ENCODE measurements around the gene ZCCHC24.

Gene ZCCHC24

DNA sequence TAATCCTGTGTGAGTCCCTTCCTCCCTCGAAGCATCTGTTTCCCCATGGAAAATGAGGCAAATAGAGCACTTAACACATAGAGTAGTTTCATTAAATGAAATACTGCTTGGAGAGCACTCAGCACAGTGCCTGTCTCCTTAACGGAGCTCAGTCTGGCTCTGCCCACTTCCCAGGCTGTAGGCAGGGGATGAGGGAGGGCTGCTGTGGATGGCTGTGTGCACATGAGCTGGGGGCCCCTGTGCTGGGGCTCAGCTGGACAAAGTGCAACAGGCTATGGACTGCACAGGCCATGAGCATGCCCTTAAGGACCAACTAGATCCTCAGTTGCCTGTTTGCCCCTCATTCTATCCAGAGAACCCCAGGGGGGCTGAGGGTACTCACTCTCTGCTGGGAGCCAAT is 14.5 kb downstream of the ZCCHC24 start:
- DNase-seq: no peak
- TF ChIP-seq, protein P1, sequence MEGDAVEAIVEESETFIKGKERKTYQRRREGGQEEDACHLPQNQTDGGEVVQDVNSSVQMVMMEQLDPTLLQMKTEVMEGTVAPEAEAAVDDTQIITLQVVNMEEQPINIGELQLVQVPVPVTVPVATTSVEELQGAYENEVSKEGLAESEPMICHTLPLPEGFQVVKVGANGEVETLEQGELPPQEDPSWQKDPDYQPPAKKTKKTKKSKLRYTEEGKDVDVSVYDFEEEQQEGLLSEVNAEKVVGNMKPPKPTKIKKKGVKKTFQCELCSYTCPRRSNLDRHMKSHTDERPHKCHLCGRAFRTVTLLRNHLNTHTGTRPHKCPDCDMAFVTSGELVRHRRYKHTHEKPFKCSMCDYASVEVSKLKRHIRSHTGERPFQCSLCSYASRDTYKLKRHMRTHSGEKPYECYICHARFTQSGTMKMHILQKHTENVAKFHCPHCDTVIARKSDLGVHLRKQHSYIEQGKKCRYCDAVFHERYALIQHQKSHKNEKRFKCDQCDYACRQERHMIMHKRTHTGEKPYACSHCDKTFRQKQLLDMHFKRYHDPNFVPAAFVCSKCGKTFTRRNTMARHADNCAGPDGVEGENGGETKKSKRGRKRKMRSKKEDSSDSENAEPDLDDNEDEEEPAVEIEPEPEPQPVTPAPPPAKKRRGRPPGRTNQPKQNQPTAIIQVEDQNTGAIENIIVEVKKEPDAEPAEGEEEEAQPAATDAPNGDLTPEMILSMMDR (IDR thresholded peaks at IDR 0.05): no peak
- peaks cover 39% of the 10 kb centered on the region for H3K4me1 Mint-ChIP-seq
- H3K27ac Mint-ChIP-seq: peak overlapping the region; percentile 60
- peaks cover 40% of the 10 kb centered on the region for H3K36me3 Mint-ChIP-seq (ENCODE audit: low read depth)
- peaks cover 3% of the 10 kb centered on the region for H3K27me3 Mint-ChIP-seq (ENCODE audit: low read depth, poor library complexity)
- H3K9me3 Mint-ChIP-seq: peaks cover 3% of the 10 kb centered on the region
- H3K4me3 Mint-ChIP-seq: no peak overlapping the region

DNA sequence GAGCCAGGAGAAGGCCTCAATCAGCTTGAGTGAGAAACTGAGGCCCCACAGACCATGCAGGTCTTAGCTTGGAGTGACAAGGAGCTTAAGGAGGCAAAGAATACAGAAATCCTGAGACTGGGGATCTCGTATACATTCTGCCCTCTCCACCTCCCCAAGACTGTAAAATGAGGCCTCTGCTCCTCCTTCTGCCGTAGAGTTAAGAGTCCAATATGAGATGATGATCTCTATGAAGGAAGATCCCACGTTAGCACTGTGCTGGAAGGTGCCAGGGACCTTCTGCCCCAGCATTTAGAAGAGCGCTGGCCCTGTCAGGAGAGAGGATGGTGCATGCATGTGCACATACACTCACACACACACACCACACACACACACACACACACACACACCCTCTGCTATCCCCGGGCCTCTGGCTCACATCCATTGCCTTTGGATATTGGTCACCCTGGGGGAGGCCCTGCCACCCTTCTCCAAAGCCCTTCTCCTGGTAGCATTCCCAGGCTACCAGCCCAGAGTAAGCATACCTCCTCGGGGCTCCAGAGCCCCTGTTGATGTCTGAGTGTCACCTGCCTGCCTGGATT is 15.0 kb downstream of the ZCCHC24 start:
- H3K27ac Mint-ChIP-seq: peak overlapping the region; percentile 60
- no peak for DNase-seq
- H3K4me3 Mint-ChIP-seq: no peak overlapping the region
- H3K9me3 Mint-ChIP-seq: peaks cover 3% of the 10 kb centered on the region
- peaks cover 36% of the 10 kb centered on the region for H3K4me1 Mint-ChIP-seq
- H3K36me3 Mint-ChIP-seq (ENCODE audit: low read depth): peaks cover 43% of the 10 kb centered on the region
- TF ChIP-seq, protein P1 (IDR thresholded peaks at IDR 0.05): no peak
- H3K27me3 Mint-ChIP-seq (ENCODE audit: low read depth, poor library complexity): peaks cover 3% of the 10 kb centered on the region

DNA sequence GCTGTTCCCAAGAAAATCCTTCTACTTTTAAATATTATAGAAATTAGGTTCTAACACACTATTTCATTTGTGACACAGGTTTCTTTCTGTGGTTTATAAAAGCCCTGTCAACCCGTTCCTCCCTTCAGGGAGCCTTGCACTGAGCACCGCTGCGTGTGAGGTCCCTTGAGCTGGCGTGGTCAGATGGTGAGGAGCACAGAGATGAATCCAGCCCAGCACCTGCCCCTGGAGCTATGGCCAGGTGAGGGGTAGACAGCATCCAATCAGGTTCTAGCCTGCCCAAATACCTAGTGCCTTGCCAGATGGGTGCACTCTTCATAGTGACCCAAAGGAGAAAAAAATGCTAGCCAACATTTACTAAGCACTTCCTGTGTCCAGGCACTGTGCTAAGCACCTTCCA is 15.7 kb downstream of the ZCCHC24 start:
- Mint-ChIP-seq H3K36me3 (ENCODE audit: low read depth) (peaks cover 43% of the 10 kb centered on the region), H3K4me1 (peaks cover 36% of the 10 kb centered on the region), H3K27ac (no peak overlapping the region), H3K9me3 (peaks cover 3% of the 10 kb centered on the region), H3K4me3 (no peak overlapping the region), H3K27me3 (ENCODE audit: low read depth, poor library complexity) (peaks cover 3% of the 10 kb centered on the region)
- no peak for DNase-seq
- TF ChIP-seq, protein P1 (IDR thresholded peaks at IDR 0.05): no peak

DNA sequence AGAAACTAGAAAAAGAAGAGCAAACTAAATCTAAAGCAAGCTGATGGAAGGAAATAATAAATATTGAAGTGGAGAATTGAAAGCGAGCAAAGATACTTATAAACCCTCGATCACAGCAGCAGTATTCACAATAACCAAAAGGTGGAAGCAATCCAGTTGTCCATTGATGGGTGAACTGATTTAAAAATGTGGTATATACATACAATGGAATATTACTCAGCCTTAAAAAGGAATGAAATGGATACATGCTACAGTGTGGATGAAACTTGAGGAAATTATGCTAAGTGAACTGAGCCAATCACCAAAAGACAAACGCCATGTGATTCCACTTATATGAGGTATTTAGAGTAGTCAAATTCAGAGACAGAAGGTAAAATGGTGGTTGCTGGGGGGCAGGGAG is 17.5 kb downstream of the ZCCHC24 start:
- Mint-ChIP-seq H3K9me3 (peaks cover 3% of the 10 kb centered on the region), H3K4me3 (no peak overlapping the region), H3K27ac (no peak overlapping the region), H3K36me3 (ENCODE audit: low read depth) (peaks cover 50% of the 10 kb centered on the region), H3K4me1 (peaks cover 41% of the 10 kb centered on the region), H3K27me3 (ENCODE audit: low read depth, poor library complexity) (peaks cover 3% of the 10 kb centered on the region)
- DNase-seq: no peak
- TF ChIP-seq, protein P1 (IDR thresholded peaks at IDR 0.05): no peak

DNA sequence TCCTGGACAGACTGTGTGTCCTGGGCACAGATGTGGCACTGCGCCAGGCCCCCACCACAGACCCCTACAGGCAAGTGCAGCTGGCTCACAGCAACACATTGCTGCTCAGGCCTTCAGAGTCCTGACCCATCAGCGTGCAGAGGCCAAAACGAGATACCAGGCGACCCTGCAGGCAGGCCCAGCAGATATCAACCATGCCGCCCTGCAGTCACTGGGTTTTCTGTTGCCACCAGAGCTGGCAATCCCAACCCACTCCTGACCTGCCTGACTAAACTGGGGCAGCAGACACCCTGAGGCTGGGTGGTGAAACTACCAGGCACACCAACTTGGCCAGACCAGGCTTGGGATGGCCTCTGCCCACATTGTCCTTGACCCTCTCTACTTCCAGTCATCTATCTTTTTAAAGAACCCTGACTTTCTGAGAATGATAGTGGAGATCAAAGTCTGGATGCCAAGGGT is 20.3 kb downstream of the ZCCHC24 start:
- Mint-ChIP-seq H3K27me3 (ENCODE audit: low read depth, poor library complexity) (no peaks in the 10 kb centered on the region), H3K4me1 (peaks cover 46% of the 10 kb centered on the region), H3K36me3 (ENCODE audit: low read depth) (peaks cover 44% of the 10 kb centered on the region), H3K9me3 (peaks cover 3% of the 10 kb centered on the region), H3K27ac (no peak overlapping the region), H3K4me3 (no peak overlapping the region)
- DNase-seq: no peak
- TF ChIP-seq, protein P1 (IDR thresholded peaks at IDR 0.05): no peak
